HG02840 (cell line): ENCODE data around the gene ZBTB25.

ENCODE experiments used
- ATAC-seq: cut with Tn5 transposase; IDR thresholded peaks from one replicate; pipeline ENCODE4 v1.9.1; 2021; ENCODE audit warnings: mild to moderate bottlenecking, moderate library complexity, moderate number of reproducible peaks; ENCODE audit not compliant: unreplicated experiment, low FRiP score

Gene ZBTB25

DNA sequence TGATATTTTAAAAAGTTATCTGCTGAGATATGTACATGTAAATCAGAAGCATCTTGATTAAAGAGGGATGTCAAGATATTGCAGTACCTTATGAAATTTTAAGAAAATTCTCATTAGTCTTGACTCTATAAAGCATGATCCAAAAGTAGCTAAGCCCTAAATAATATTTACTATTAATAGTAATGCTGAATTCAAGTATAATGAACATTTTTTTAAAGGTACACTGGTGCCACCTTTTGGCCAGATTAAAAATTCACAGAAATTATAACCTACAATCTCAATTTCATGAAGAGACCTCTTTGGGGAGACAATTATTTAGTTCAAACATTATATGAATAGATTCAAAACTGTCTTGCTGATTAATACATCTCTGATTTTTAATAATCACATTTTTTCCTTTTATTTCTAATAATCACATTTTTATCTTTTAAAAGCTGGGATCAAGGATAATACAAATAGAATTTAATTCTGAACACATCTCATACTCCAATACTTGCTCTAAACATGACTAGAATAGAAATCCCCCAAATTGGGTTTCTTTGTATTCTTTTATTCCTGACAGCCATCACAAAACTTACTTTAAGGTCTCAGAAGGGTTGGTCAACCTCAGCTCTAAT lies 24.9 kb downstream of the ZBTB25 start:
- ATAC-seq, result no peak

GRCh38 chr14:64476438-64476837 lies 27.2 kb downstream of the ZBTB25 start:
- ATAC-seq, result no peak

- no peak for ATAC-seq
Measured at GRCh38 chr14:64475585-64476273, 27.9 kb downstream of the ZBTB25 start.

DNA sequence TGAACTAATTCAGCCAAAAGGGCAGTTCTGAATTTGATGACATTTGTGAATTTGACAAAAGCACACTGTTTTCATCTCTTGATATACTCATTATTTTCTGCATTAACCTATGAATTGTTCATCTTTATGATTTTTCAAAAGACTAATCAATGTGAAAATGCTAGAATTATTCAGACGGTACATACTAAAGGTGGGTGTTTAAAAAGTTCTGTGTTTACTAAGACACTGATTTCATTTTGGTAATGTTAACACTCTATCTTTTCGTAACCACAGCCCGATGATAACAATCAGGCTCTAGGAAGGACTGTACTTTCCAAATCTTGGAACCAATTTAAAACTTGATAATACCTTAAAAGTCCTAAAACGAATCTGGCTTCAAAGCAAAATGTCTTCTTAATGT lies 28.9 kb downstream of the ZBTB25 start:
- ATAC-seq, result no peak

DNA sequence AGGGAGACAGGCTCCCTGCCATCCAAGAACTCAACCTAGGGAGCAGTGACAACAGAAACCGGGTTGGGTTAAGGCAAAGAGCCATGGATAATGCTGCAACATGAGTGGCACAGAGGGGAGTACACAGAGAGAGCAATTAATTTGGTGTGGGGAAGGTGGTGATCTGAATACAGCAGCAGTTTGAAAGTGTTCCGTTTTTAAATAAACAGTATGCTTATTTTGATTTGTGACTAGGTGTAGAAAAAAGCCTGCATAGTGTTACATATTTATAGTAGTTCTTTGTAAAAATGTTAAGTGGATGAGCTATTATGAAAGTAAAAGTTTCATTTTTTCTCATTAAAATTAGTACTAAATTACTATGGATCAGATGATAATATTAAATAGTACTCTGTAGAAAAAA lies 29.6 kb downstream of the ZBTB25 start:
- ATAC-seq, result no peak

GRCh38 chr14:64468451-64468850 lies 35.2 kb downstream of the ZBTB25 start:
- ATAC-seq, result no peak

DNA sequence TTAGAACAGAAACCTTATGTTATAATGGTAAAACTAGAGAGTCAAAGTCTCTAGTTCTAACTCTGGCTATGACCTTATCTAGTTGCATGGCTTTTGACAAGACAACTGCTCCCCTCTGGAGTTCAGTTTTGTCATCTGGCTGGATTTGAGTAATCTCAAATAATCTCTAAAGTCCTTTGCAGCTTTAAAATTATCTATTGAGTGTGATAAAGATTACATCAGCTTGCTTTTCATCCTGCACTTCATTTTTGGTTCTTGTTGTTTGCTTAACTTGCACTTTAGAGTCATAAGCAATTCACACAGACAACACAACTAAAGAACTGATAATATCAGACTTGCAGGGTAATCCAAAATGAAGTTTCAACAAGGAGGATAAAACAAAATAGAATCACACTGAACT lies 36.1 kb downstream of the ZBTB25 start:
- ATAC-seq, result no peak

DNA sequence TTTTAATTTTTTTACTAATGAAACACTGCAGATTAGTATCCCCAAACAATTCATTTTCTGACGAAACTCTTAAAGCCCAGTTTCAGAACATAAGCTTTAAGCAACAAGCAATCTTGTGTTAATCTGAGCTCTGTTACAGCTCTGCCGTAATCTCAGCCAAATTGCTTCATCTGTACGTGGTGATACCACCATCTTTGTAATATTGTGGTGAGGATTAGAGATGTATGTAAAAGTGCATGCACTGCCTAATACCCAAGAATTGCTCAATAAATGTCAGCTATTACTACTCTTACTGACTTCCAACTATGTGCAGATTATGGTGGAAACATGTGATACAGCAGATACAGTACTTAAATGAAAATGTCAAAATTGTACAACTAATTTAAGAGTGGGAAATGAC lies 36.5 kb downstream of the ZBTB25 start:
- ATAC-seq, result no peak

DNA sequence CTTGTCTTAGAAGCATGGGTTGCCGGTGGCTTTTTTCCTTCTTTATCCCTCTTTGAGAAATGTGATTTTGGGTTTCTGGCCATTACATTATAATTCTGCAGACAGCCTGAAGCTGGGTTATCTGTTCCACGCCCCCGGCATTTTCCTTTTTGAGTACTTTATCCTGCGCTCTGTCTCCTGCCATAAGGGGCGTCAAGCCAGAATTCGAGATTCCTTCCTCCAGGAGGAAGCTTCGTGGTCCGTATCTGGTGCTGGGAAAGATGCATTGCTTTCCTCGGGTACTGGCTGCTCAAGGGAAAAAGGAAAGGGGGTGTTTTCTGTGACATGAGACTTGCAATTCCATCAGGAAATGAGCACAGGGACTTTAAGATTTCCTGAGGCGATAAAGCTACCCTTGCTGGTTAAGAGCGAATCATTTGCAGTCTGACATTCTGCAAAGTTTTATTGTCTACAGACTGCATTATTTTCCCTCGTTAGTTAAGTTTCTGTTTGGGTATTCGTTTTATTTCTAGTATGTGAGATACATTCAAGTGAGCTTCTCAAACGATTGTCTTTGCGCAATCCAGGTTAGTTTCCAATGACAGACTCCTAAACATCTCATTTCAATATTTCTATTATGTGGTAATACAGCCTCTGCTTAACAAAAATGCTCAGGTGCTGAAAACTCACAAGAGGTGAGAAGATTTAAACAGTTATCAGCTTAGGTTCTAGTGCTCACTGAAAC lies 37.6 kb downstream of the ZBTB25 start:
- ATAC-seq, result peak; percentile 11

GRCh38 chr14:64465191-64465822 lies 38.3 kb downstream of the ZBTB25 start, which contains the start of gene AKAP5:
Gene AKAP5 (plus strand): TSS chr14:64465499. CDS start chr14:64468395, 2,896 bp downstream.
- ATAC-seq, result peak; percentile 57

DNA sequence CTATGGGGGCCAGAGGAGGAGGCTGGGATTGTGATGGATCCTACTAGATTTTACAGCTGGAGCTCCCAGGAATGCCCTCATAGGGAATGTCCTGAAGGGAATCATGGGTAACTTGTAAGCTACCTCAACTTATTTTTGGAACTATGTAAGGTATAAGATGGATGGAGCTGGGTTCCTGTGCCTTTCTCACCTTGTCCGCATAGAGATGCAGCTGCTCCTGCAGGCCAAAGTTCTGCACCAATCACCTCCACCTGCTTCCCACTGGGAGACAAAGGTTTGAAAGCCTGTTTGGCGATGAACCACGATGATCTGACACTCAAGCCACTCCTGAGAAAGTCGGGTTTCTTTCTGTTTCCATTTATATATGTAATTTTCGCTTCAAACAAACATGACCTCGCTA lies 39.0 kb downstream of the ZBTB25 start:
- ATAC-seq, result no peak

DNA sequence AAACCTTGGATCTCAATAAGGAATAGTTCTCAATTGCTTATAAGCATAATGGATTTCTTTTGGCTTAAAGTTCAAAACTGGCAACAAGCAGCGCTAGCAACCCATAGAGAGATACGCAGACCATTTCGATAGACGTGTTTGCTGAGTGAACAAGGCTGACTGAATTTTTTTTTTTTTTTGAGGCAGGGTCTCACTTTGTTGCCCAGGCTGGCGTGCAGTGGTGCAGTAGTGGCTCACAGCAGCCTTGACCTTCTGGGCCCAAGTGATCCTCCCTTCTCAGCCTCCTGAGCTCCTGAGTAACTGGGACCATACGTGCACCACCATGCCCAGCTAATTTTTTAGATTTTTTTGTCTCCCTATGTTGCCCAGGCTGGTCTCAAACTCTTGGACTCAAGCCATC lies 39.8 kb downstream of the ZBTB25 start:
- ATAC-seq, result no peak

DNA sequence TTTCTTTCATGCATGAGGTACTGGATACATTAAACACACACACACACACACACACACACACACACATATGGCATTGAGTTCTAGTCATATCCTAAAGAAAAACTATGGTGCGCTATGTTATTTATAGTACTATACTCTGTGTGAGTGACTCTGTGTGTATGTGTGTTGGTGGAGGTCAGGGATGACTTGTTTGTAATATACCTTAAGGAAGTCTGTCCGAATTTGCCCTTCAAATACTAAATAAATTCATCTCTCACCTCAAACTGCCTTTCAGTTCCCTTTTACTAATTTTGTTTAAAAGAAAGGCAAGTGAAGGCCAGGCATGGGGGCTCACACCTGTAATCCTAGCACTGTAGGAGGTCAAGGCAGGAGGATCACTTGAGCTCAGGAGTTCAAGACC lies 40.4 kb downstream of the ZBTB25 start:
- ATAC-seq, result no peak

- no peak for ATAC-seq
Measured at GRCh38 chr14:64461221-64461620, 42.4 kb downstream of the ZBTB25 start.

DNA sequence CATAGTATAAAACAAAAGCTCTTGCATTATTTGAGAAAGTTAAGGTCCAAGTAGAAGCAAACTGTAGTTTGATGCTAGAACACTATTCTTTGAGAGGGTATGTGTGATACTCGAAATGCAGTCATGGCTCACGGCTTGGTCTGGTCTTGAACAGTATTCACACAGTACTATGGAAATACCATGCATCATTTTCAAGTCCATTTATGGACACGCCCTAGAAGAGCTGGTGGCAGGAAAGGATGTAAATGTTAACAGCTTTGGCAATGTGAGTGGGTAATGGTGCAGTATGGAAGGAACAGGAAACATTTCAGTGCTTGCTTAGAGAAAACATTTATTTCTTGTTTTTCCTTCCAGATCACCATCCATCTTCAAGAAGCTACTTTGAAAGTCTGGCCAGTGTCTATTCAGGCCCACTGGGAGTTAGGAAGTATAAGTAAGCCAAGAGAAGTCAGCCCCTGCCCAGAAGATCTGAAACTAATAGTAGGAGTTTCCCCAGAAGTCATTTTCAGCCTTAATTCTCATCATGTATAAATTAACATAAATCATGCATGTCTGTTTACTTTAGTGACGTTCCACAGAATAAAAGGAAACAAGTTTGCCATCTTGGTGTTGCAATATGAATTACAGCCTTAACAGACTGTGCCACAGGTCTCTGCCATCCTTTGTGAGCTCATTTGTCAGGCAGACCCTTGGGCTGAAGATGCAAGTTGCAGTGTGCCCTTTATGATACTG lies 44.1 kb downstream of the ZBTB25 start:
- ATAC-seq, result no peak

GRCh38 chr14:64454671-64455070 lies 49.0 kb downstream of the ZBTB25 start:
- no peak for ATAC-seq

- no peak for ATAC-seq
Measured at GRCh38 chr14:64450255-64450654, 53.4 kb downstream of the ZBTB25 start.

DNA sequence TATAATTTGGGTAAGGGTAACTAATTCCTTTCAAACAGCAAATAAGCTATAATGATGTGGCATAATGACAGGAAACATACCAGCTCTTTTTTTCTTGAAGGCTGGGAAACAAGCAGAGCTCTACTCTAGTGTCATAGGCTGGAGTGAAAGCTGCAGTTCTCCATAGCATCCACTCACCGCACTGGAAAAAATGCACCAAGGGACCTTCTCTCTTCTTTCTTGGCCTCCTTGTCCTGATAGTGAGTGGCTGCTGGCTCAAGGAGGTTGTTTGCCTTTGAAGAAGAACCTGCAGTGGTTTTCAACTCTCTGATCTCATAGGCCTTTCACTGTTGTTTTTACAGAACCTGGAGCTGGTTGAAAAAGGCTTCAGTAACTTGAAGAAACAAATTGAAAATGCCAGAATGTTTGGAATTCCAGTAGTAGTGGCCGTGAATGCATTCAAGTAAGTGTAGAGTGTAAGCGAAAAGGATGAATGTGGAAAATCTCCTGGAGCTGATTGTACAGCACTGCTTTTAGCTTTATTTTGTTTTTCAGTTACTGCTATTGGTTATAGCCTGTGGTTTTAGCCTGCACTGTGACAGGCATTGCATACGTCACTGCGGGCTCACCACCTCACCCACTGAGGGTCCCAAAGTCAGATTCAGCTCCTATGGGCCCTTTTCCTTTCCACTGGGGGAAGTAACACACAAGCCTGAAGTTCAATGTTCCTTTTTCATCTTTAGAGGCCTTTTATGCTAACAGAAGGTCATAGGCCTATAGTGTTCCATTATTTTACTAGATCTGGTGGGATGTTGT lies 55.6 kb downstream of the ZBTB25 start:
- ATAC-seq, result no peak

DNA sequence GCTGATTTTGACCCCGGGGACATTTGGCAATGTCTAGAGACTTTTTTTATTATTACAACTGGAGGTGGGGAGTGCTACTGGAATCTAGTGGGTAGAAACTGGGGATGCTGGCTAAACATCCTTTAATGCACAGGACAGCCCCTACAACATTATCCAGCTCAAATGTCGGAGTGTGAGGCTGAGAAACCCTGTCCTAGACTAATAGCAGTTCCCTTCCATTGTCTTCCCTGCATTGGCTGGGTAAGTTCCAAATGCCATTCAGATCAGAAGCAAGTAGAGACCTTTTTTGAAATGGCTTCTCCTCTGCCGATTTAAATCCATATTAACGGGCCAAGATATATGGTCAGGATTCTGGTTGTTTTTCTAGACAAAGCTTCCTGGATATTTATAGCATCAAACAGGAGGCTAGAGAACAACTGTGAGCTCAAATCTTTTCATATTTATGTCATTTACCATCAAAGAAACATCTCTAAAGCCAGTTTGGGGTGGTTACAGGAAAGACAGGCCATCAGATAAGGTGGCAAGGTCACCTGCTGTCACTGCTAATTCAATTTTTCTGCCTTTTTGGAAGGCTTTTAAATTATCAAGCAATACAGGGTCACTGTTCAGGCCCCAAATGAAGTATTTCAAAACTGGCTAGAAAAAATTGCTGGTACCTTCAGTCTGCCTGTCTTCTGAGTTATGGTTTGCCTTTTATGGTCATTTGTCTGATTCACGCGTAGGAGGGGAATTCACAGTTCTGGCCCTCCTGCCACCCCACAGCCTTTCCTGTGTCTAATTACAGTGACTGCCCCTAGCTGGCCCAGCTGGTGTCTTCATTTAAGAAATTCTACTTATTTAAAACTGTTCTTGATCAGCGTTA lies 58.4 kb downstream of the ZBTB25 start:
- ATAC-seq, result peak; percentile 92
